Measurements from ENCODE around the gene UBA3. TPM values are rescaled to one million over a fixed set of nuclear protein-coding genes. Genes with fewer than 3 reads are reported as not detected.

Gene UBA3
- total RNA-seq, result 75.6 and 78.8 TPM in 2 replicates
- long read RNA-seq, transcript UBA3-202 (18 exons, 2,154 nt), result major isoform, 130 of 214 reads
- long read RNA-seq, transcript UBA3-201 (17 exons, 2,112 nt), result minor isoform, 21 of 214 reads
- long read RNA-seq, partial matches to known transcripts, result 18 of 214 reads
- long read RNA-seq, other reads (novel, unspliced or antisense), result 41 of 214 reads

DNA sequence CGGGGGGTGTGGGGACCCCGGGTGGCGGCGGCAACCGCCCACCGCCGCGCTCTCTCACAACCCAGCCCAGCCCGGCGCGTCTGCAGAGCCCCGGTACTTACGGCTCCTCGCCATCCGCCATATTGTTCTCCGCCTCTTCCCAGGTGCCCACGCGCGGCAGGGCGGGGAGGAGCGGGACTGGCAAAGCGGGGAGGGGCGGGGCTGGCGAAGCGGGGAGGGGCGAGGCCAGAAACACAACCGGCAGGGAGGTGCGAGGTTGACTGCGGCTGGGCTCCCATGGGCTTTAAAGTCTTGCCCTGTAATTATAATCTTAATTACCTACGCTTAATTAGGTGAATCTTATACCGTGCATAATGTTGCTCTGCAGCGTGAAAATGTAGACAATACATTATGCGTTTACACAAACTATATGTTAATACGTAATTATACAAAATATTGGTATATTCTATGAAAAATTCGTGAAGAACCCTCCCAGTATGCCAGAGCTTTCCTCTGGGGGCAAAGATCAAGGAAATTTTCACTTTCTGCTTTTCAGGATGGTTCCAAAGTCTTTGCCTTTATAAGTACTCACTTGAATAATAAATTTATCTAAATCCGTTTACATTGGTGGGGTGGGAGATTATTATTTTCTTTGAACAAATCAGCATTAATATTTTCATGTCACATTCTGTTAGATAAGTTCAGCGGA is at the start of gene UBA3:
TSS of gene UBA3 (minus strand) at position 133 of the 688 bp plus-strand sequence. CDS start at position 121, 12 bp downstream.
- peak within 1 kb of the TSS; percentile 90 for H3K4me3 Mint-ChIP-seq
- H3K9me3 Mint-ChIP-seq, result no peaks in the 10 kb centered on the region
- peak within 1 kb of the TSS; percentile 57 for H3K27ac Mint-ChIP-seq (ENCODE audit: unreplicated experiment)
- TF ChIP-seq, protein P1, sequence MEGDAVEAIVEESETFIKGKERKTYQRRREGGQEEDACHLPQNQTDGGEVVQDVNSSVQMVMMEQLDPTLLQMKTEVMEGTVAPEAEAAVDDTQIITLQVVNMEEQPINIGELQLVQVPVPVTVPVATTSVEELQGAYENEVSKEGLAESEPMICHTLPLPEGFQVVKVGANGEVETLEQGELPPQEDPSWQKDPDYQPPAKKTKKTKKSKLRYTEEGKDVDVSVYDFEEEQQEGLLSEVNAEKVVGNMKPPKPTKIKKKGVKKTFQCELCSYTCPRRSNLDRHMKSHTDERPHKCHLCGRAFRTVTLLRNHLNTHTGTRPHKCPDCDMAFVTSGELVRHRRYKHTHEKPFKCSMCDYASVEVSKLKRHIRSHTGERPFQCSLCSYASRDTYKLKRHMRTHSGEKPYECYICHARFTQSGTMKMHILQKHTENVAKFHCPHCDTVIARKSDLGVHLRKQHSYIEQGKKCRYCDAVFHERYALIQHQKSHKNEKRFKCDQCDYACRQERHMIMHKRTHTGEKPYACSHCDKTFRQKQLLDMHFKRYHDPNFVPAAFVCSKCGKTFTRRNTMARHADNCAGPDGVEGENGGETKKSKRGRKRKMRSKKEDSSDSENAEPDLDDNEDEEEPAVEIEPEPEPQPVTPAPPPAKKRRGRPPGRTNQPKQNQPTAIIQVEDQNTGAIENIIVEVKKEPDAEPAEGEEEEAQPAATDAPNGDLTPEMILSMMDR (conservative IDR thresholded peaks at IDR 0.05), result no peak
- no peaks in the 10 kb centered on the region for H3K27me3 Mint-ChIP-seq (ENCODE audit: low read depth)
- H3K36me3 Mint-ChIP-seq (ENCODE audit: low read depth), result peaks cover 2% of the 10 kb centered on the region
- peaks cover 70% of the 10 kb centered on the region for H3K4me1 Mint-ChIP-seq
- peak; percentile 81 for DNase-seq (ENCODE audit: low read depth, low spot score)

DNA sequence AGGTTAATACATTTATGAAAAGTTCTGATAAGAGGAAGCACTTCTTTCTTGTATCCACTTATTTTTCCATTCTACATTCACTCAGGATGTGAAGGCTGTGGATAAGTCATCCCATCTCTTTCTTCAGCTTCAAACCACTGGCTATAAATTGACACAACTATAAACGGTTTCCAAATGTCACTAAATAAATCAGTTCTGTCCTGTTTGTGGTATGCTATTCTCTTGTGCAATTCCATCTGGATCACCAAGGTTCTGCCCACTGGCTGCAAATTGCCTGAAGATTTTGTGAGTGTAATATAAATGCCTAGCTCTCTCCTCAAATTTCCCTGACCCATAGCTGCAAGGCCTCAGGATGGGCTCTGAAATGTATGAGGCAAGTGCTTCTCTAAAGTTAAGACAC is 49.4 kb upstream of the UBA3 start:
- Mint-ChIP-seq H3K4me1 (peaks cover 18% of the 10 kb centered on the region), H3K36me3 (ENCODE audit: low read depth) (no peaks in the 10 kb centered on the region), H3K4me3 (no peak overlapping the region), H3K27ac (ENCODE audit: unreplicated experiment) (no peak overlapping the region), H3K27me3 (ENCODE audit: low read depth) (no peaks in the 10 kb centered on the region), H3K9me3 (peaks cover 4% of the 10 kb centered on the region)
- TF ChIP-seq, protein P1 (conservative IDR thresholded peaks at IDR 0.05), result no peak
- no peak for DNase-seq (ENCODE audit: low read depth, low spot score)

DNA sequence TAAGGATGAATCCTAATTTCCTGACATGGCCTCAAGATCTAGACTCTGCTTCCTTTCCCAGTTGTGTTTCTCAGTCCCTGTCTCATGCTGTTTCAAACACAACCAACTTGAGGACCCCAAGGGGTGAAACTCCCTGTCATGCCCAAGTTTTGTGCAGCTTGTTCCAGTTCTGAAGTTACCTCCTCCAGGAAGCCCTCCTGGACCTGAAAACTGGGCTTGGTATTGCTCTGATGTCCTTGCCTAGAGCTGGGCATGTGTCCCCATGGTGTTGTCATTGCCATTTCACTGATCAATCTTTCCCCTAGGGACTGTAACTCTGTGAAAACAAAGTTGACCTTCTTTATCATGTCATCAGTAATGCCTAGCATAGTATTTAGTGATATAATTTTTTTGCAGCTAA is 48.3 kb upstream of the UBA3 start:
- H3K9me3 Mint-ChIP-seq, result peaks cover 4% of the 10 kb centered on the region
- no peak for DNase-seq (ENCODE audit: low read depth, low spot score)
- TF ChIP-seq, protein P1 (conservative IDR thresholded peaks at IDR 0.05), result no peak
- peaks cover 22% of the 10 kb centered on the region for H3K4me1 Mint-ChIP-seq
- H3K4me3 Mint-ChIP-seq, result no peak overlapping the region
- H3K27ac Mint-ChIP-seq (ENCODE audit: unreplicated experiment), result no peak overlapping the region
- no peaks in the 10 kb centered on the region for H3K36me3 Mint-ChIP-seq (ENCODE audit: low read depth)
- H3K27me3 Mint-ChIP-seq (ENCODE audit: low read depth), result no peaks in the 10 kb centered on the region

DNA sequence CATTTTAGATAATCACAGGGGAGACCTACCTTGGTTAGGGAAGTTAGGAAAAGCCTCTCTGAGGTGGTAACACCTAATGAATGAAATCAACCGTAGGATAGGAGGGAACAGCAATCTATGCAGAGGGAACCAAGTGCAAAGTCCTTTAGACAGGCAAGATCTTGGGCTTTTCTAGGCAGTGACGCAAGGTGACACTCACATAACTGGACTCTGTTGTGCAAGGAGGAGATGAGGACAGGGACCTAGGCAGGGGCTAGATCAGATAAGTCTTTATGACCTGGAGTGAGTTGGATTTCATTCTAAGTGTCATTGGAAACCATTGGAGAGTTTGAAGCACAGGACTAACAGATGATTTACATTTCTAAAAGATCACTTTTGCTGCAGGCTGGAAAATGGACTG is 46.8 kb upstream of the UBA3 start:
- Mint-ChIP-seq H3K9me3 (no peaks in the 10 kb centered on the region), H3K27me3 (ENCODE audit: low read depth) (no peaks in the 10 kb centered on the region), H3K36me3 (ENCODE audit: low read depth) (no peaks in the 10 kb centered on the region), H3K27ac (ENCODE audit: unreplicated experiment) (no peak overlapping the region), H3K4me1 (peaks cover 32% of the 10 kb centered on the region), H3K4me3 (no peak overlapping the region)
- no peak for DNase-seq (ENCODE audit: low read depth, low spot score)
- TF ChIP-seq, protein P1 (conservative IDR thresholded peaks at IDR 0.05), result no peak

DNA sequence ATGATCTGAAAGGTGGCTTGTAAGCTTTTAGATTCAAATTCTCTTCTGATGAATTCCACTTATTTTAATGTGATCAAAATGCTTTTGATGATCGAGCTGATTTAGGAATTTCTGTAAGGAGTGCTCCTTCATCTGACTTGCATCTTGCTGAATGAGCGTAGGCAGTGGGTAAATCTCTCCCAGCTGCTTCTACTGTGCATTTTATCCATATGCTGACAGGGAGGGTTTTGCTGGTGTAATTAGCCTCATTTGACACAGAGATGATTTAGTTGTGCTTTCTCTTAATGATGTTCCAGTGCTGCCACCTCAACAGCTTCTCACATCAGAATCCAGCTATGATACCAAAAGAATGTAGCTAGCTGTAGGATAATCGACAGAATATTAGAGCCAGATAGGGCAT is 46.1 kb upstream of the UBA3 start:
- TF ChIP-seq, protein P1 (conservative IDR thresholded peaks at IDR 0.05), result no peak
- H3K9me3 Mint-ChIP-seq, result no peaks in the 10 kb centered on the region

More for the DNA sequence above, 46.1 kb upstream of the UBA3 start:
- peaks cover 40% of the 10 kb centered on the region for H3K4me1 Mint-ChIP-seq
- H3K4me3 Mint-ChIP-seq, result no peak overlapping the region
- H3K36me3 Mint-ChIP-seq (ENCODE audit: low read depth), result no peaks in the 10 kb centered on the region
- no peak overlapping the region for H3K27ac Mint-ChIP-seq (ENCODE audit: unreplicated experiment)
- DNase-seq (ENCODE audit: low read depth, low spot score), result no peak
- H3K27me3 Mint-ChIP-seq (ENCODE audit: low read depth), result no peaks in the 10 kb centered on the region

Data from neural crest cell (in vitro differentiated cells).